Measurements from ENCODE around the gene ROR2. TPM values are rescaled to one million over a fixed set of nuclear protein-coding genes. Genes with fewer than 3 reads are reported as not detected.

The ROR2 gene
- total RNA-seq, 8 experiments from 2014 or later: 0.32 to 26.3 (median 7.4) TPM

GRCh38 chr9:91714020-91714806, 235.8 kb downstream of the ROR2 start:
- ATAC-seq (replicated peaks in 6 of 8): peak in 3 of 8 experiments; percentile 91 to 92 (median 91)
- no peak overlapping the region for H3K4me3 ChIP-seq
- in situ Hi-C loops (cut with MboI; ENCODE audit: low pct_unique_long_range_greater_than_20kb in 2 of 9, low sequenced_read_pairs in 9 of 9, unreplicated experiment in 9 of 9): loop anchor here in 1 of 9 experiments (25.0 kb wide), 1 partner anchor 802 kb away; no protein-coding TSS in a partner anchor
- WGBS, 10 experiments: 12 to 86% (median 61%) methylated on average over 1 to 21 of the region's 39 CpGs
- no peak overlapping the region for H3K27ac ChIP-seq
- H3K4me1 ChIP-seq (replicated peaks in 1 of 2): no peaks in the 10 kb centered on the region

- ATAC-seq (replicated peaks in 6 of 8): no peak
- 18 to 100% (median 92%) methylated on average over 2 to 7 of the region's 7 CpGs for WGBS, 10 experiments
These were observed 237.2 kb downstream of the ROR2 start for GRCh38 chr9:91712811-91713210.

GRCh38 chr9:91711755-91712601, 238.1 kb downstream of the ROR2 start:
- Histone ChIP-seq H3K4me1 (replicated peaks in 1 of 2) (no peaks in the 10 kb centered on the region), H3K4me3 (no peak overlapping the region)

More at GRCh38 chr9:91712811-91713210, 237.2 kb downstream of the ROR2 start:
- no peak overlapping the region for H3K4me3 ChIP-seq
- in situ Hi-C loops (cut with MboI; ENCODE audit: low pct_unique_long_range_greater_than_20kb in 2 of 9, low sequenced_read_pairs in 9 of 9, unreplicated experiment in 9 of 9): loop anchor here in 1 of 9 experiments (25.0 kb wide), 1 partner anchor 801 kb away; no protein-coding TSS in a partner anchor
- no peaks in the 10 kb centered on the region for H3K4me1 ChIP-seq (replicated peaks in 1 of 2)
- H3K27ac ChIP-seq: no peak overlapping the region

GRCh38 chr9:91710158-91710557, 239.9 kb downstream of the ROR2 start:
- Histone ChIP-seq H3K4me1 (replicated peaks in 1 of 2) (no peaks in the 10 kb centered on the region), H3K4me3 (no peak overlapping the region), H3K27ac (no peak overlapping the region)
- in situ Hi-C loops (cut with MboI; ENCODE audit: low pct_unique_long_range_greater_than_20kb in 2 of 9, low sequenced_read_pairs in 9 of 9, unreplicated experiment in 9 of 9): loop anchor here in 1 of 9 experiments (25.0 kb wide), 1 partner anchor 798 kb away; no protein-coding TSS in a partner anchor
- no peak for ATAC-seq (replicated peaks in 6 of 8)
- 66 to 100% (median 83%) methylated on average over 2 to 8 of the region's 8 CpGs for WGBS, 10 experiments

More at GRCh38 chr9:91711755-91712601, 238.1 kb downstream of the ROR2 start:
- in situ Hi-C loops (cut with MboI; ENCODE audit: low pct_unique_long_range_greater_than_20kb in 2 of 9, low sequenced_read_pairs in 9 of 9, unreplicated experiment in 9 of 9): loop anchor here in 1 of 9 experiments (25.0 kb wide), 1 partner anchor 800 kb away; no protein-coding TSS in a partner anchor
- ATAC-seq (replicated peaks in 6 of 8): no peak
- WGBS, 10 experiments: 11 to 100% (median 71%) methylated on average over 1 to 8 of the region's 8 CpGs
- no peak overlapping the region for H3K27ac ChIP-seq

- Histone ChIP-seq H3K4me3 (no peak overlapping the region), H3K27ac (no peak overlapping the region), H3K4me1 (replicated peaks in 1 of 2) (no peaks in the 10 kb centered on the region)
- in situ Hi-C loops (cut with MboI; ENCODE audit: low pct_unique_long_range_greater_than_20kb in 2 of 9, low sequenced_read_pairs in 9 of 9, unreplicated experiment in 9 of 9): loop anchor here in 1 of 9 experiments (25.0 kb wide), 1 partner anchor 793 kb away; no protein-coding TSS in a partner anchor
- 41 to 100% (median 93%) methylated on average over 1 of the region's 1 CpG; no CpG with 5 or more reads in 1 of the 10 experiments for WGBS, 10 experiments
- no peak for ATAC-seq (replicated peaks in 6 of 8)
These were observed 244.6 kb downstream of the ROR2 start for GRCh38 chr9:91705386-91705785.

GRCh38 chr9:91700475-91700874, 249.6 kb downstream of the ROR2 start:
- Histone ChIP-seq H3K27ac (no peak overlapping the region), H3K4me3 (no peak overlapping the region), H3K4me1 (replicated peaks in 1 of 2) (no peaks in the 10 kb centered on the region)
- WGBS, 10 experiments: 31 to 93% (median 81%) methylated on average over 2 to 5 of the region's 5 CpGs; no CpG with 5 or more reads in 2 of the 10 experiments
- in situ Hi-C loops (cut with MboI; ENCODE audit: low pct_unique_long_range_greater_than_20kb in 2 of 9, low sequenced_read_pairs in 9 of 9, unreplicated experiment in 9 of 9): loop anchor here in 1 of 9 experiments (25.0 kb wide), 1 partner anchor 788 kb away; no protein-coding TSS in a partner anchor
- ATAC-seq (replicated peaks in 6 of 8): no peak

GRCh38 chr9:91698266-91698665, 251.8 kb downstream of the ROR2 start:
- WGBS, 10 experiments: 25 to 91% (median 84%) methylated on average over 2 to 3 of the region's 3 CpGs; no CpG with 5 or more reads in 4 of the 10 experiments

GRCh38 chr9:91697201-91697600, 252.8 kb downstream of the ROR2 start:
- no peak overlapping the region for H3K27ac ChIP-seq
- in situ Hi-C loops (cut with MboI; ENCODE audit: low pct_unique_long_range_greater_than_20kb in 2 of 9, low sequenced_read_pairs in 9 of 9, unreplicated experiment in 9 of 9): loop anchor here in 3 of 9 experiments (25.0 kb wide), 1 partner anchor 785 kb away; no protein-coding TSS in a partner anchor
- no peak for ATAC-seq (replicated peaks in 6 of 8)
- WGBS, 10 experiments: 58 to 100% (median 94%) methylated on average over 1 to 3 of the region's 7 CpGs; no CpG with 5 or more reads in 4 of the 10 experiments
- no peak overlapping the region for H3K4me3 ChIP-seq
- no peaks in the 10 kb centered on the region for H3K4me1 ChIP-seq (replicated peaks in 1 of 2)

More at GRCh38 chr9:91698266-91698665, 251.8 kb downstream of the ROR2 start:
- no peak for ATAC-seq (replicated peaks in 6 of 8)
- H3K4me3 ChIP-seq: no peak overlapping the region
- in situ Hi-C loops (cut with MboI; ENCODE audit: low pct_unique_long_range_greater_than_20kb in 2 of 9, low sequenced_read_pairs in 9 of 9, unreplicated experiment in 9 of 9): loop anchor here in 3 of 9 experiments (25.0 kb wide), 1 partner anchor 786 kb away; no protein-coding TSS in a partner anchor
- no peak overlapping the region for H3K27ac ChIP-seq
- no peaks in the 10 kb centered on the region for H3K4me1 ChIP-seq (replicated peaks in 1 of 2)

- no peak overlapping the region for H3K4me3 ChIP-seq
- no peak overlapping the region for H3K27ac ChIP-seq
- H3K4me1 ChIP-seq (replicated peaks in 1 of 2): no peaks in the 10 kb centered on the region
- ATAC-seq (replicated peaks in 6 of 8): no peak
- in situ Hi-C loops (cut with MboI; ENCODE audit: low pct_unique_long_range_greater_than_20kb in 2 of 9, low sequenced_read_pairs in 9 of 9, unreplicated experiment in 9 of 9): loop anchor here in 3 of 9 experiments (25.0 kb wide), 1 partner anchor 782 kb away; no protein-coding TSS in a partner anchor
- 0 to 100% (median 89%) methylated on average over 1 to 6 of the region's 6 CpGs; no CpG with 5 or more reads in 2 of the 10 experiments for WGBS, 10 experiments
These were observed 255.8 kb downstream of the ROR2 start for GRCh38 chr9:91694081-91694870.

GRCh38 chr9:91693226-91693625, 256.8 kb downstream of the ROR2 start:
- in situ Hi-C loops (cut with MboI; ENCODE audit: low pct_unique_long_range_greater_than_20kb in 2 of 9, low sequenced_read_pairs in 9 of 9, unreplicated experiment in 9 of 9): loop anchor here in 3 of 9 experiments (25.0 kb wide), 1 partner anchor 781 kb away; no protein-coding TSS in a partner anchor
- Histone ChIP-seq H3K4me3 (no peak overlapping the region), H3K4me1 (replicated peaks in 1 of 2) (no peaks in the 10 kb centered on the region), H3K27ac (no peak overlapping the region)
- no peak for ATAC-seq (replicated peaks in 6 of 8)
- WGBS, 10 experiments: 20 to 100% (median 85%) methylated on average over 1 to 7 of the region's 7 CpGs; no CpG with 5 or more reads in 1 of the 10 experiments

- H3K27ac ChIP-seq: no peak overlapping the region
- 25 to 100% (median 83%) methylated on average over 1 to 5 of the region's 5 CpGs; no CpG with 5 or more reads in 1 of the 10 experiments for WGBS, 10 experiments
- no peak overlapping the region for H3K4me3 ChIP-seq
- in situ Hi-C loops (cut with MboI; ENCODE audit: low pct_unique_long_range_greater_than_20kb in 2 of 9, low sequenced_read_pairs in 9 of 9, unreplicated experiment in 9 of 9): loop anchor here in 3 of 9 experiments (25.0 kb wide), 1 partner anchor 778 kb away; no protein-coding TSS in a partner anchor
- ATAC-seq (replicated peaks in 6 of 8): peak in 1 of 8 experiments; percentile 33
- no peaks in the 10 kb centered on the region for H3K4me1 ChIP-seq (replicated peaks in 1 of 2)
These were observed 259.3 kb downstream of the ROR2 start for GRCh38 chr9:91690540-91691249.
